Astrocyte (in vitro differentiated cells and primary cell): ENCODE measurements around the gene EIF4G3. TPM values are rescaled to one million over a fixed set of nuclear protein-coding genes. Genes with fewer than 3 reads are reported as not detected.

Experiments
- DNase-seq: peaks from one replicate; pipeline ENCODE4 v3.0.0-alpha.2; 2010; ENCODE audit warnings: low read depth
- FAIRE-seq: peaks from 2 replicates; lab custom pipeline; 2011; peaks lifted over from hg19 to GRCh38; lab: Jason Lieb, UNC
- H2AFZ ChIP-seq: 2 replicates; pipeline ENCODE4 v1.6.0; 2012; ENCODE audit warnings: low read depth, low read length, inconsistent platforms
- H3K27ac ChIP-seq: 2 replicates; pipeline ENCODE4 v1.5.1; 2011; ENCODE audit warnings: low read depth, low read length, inconsistent platforms
- H3K27me3 ChIP-seq: 2 replicates; pipeline ENCODE4 v1.6.0; 2011; ENCODE audit warnings: low read length, inconsistent platforms; ENCODE audit not compliant: insufficient read depth
- H3K36me3 ChIP-seq: 2 replicates; pipeline ENCODE4 v1.5.1; 2011; ENCODE audit warnings: low read length, inconsistent platforms; ENCODE audit not compliant: insufficient read depth
- H3K4me1 ChIP-seq: 2 replicates; pipeline ENCODE4 v1.5.1; 2011; ENCODE audit warnings: low read length, inconsistent platforms; ENCODE audit not compliant: insufficient read depth
- H3K4me2 ChIP-seq: 2 replicates; pipeline ENCODE4 v1.6.0; 2012; ENCODE audit warnings: low read length, inconsistent platforms
- H3K4me3 ChIP-seq: 2 replicates; pipeline ENCODE4 v1.5.1; 2011; ENCODE audit warnings: low read depth, mild to moderate bottlenecking, low read length, inconsistent platforms; ENCODE audit not compliant: insufficient read depth
- H3K79me2 ChIP-seq: 2 replicates; pipeline ENCODE4 v1.6.0; 2012; ENCODE audit warnings: mild to moderate bottlenecking, low read length, inconsistent platforms; ENCODE audit not compliant: insufficient read depth
- H3K9ac ChIP-seq: 2 replicates; pipeline ENCODE4 v1.6.0; 2012; ENCODE audit warnings: mild to moderate bottlenecking, low read length, inconsistent platforms
- H3K9me3 ChIP-seq: 2 replicates; pipeline ENCODE4 v1.5.1; 2012; ENCODE audit warnings: low read depth, mild to moderate bottlenecking, low read length, inconsistent platforms; ENCODE audit not compliant: insufficient read depth
- H4K20me1 ChIP-seq: 2 replicates; pipeline ENCODE4 v1.6.0; 2012; ENCODE audit warnings: low read length, inconsistent platforms; ENCODE audit not compliant: insufficient read depth
- H3K27ac Mint-ChIP-seq: one replicate; pipeline ENCODE4 v1.8.0; 2021; ENCODE audit warnings: mild to moderate bottlenecking, mixed read lengths; ENCODE audit not compliant: unreplicated experiment
- H3K27me3 Mint-ChIP-seq: one replicate; pipeline ENCODE4 v1.8.0; 2021; ENCODE audit warnings: low read depth, mixed read lengths; ENCODE audit not compliant: unreplicated experiment
- H3K36me3 Mint-ChIP-seq: one replicate; pipeline ENCODE4 v1.8.0; 2021; ENCODE audit warnings: low read depth, mixed read lengths; ENCODE audit not compliant: unreplicated experiment
- H3K4me1 Mint-ChIP-seq: one replicate; pipeline ENCODE4 v1.8.0; 2021; ENCODE audit warnings: low read depth, mixed read lengths; ENCODE audit not compliant: unreplicated experiment
- H3K4me3 Mint-ChIP-seq: one replicate; pipeline ENCODE4 v1.8.0; 2021; ENCODE audit warnings: mild to moderate bottlenecking, moderate library complexity, mixed read lengths; ENCODE audit not compliant: unreplicated experiment
- H3K9me3 Mint-ChIP-seq: one replicate; pipeline ENCODE4 v1.8.0; 2021; ENCODE audit warnings: mild to moderate bottlenecking, mixed read lengths; ENCODE audit not compliant: unreplicated experiment
- EZH2 ChIP-seq: IDR thresholded peaks from 2 replicates; pipeline ENCODE4 v1.6.1; 2012; ENCODE audit warnings: mild to moderate bottlenecking, low read length, inconsistent platforms; ENCODE audit not compliant: insufficient read depth
- total RNA-seq: library from RNA; stranded (reverse); gene quantifications from 2 replicates; pipeline ENCODE4 v1.2.1, GENCODE V29; 2021
- TF ChIP-seq, protein P1 (sequence below): IDR thresholded peaks from 2 replicates; pipeline ENCODE4 v1.5.1; 2011; ENCODE audit warnings: low read depth, mild to moderate bottlenecking, inconsistent platforms, low read length, moderate library complexity; ENCODE audit not compliant: insufficient read depth

EIF4G3 gene
- total RNA-seq, 1 donor from 2014 or later, result 76.1 TPM

DNA sequence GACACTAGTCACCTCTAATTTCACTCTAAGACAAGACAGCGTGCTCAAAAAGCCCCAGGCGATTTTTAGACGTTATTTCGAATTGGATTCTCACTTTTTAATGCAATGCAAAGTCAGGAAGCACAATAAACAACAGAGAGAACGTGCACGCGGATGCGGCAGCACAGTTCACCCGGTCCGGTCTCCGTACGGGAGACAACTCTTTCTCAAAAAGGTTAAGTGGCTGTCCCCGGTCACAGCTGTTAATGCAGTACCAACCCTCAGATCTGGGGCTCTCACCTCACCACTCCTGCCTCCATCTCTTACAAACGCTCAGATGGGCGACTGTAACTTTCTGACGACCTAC lies 390.8 kb downstream of the EIF4G3 start:
- H3K9me3 Mint-ChIP-seq, result no peaks in the 10 kb centered on the region
- Histone ChIP-seq H3K4me3 (peak overlapping the region; percentile 96), H4K20me1 (peaks cover 53% of the 10 kb centered on the region), H3K27me3 (no peaks in the 10 kb centered on the region), H3K4me2 (peak overlapping the region; percentile 88), H3K79me2 (peaks cover 59% of the 10 kb centered on the region), H3K27ac (peak overlapping the region; percentile 96), H3K36me3 (peaks cover 2% of the 10 kb centered on the region), H3K9ac (peak overlapping the region; percentile 98), H2AFZ (peak overlapping the region; percentile 79), H3K9me3 (no peaks in the 10 kb centered on the region), H3K4me1 (peaks cover 18% of the 10 kb centered on the region)
- TF ChIP-seq EZH2, result no peak
- TF ChIP-seq, protein P1, sequence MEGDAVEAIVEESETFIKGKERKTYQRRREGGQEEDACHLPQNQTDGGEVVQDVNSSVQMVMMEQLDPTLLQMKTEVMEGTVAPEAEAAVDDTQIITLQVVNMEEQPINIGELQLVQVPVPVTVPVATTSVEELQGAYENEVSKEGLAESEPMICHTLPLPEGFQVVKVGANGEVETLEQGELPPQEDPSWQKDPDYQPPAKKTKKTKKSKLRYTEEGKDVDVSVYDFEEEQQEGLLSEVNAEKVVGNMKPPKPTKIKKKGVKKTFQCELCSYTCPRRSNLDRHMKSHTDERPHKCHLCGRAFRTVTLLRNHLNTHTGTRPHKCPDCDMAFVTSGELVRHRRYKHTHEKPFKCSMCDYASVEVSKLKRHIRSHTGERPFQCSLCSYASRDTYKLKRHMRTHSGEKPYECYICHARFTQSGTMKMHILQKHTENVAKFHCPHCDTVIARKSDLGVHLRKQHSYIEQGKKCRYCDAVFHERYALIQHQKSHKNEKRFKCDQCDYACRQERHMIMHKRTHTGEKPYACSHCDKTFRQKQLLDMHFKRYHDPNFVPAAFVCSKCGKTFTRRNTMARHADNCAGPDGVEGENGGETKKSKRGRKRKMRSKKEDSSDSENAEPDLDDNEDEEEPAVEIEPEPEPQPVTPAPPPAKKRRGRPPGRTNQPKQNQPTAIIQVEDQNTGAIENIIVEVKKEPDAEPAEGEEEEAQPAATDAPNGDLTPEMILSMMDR, result no peak
- peak overlapping the region; percentile 98 for H3K27ac Mint-ChIP-seq
- H3K36me3 Mint-ChIP-seq, result no peaks in the 10 kb centered on the region
- peaks cover 18% of the 10 kb centered on the region for H3K4me1 Mint-ChIP-seq
- DNase-seq (peak; percentile 2), FAIRE-seq (no peak)
- peak overlapping the region; percentile 96 for H3K4me3 Mint-ChIP-seq
- H3K27me3 Mint-ChIP-seq, result no peaks in the 10 kb centered on the region

DNA sequence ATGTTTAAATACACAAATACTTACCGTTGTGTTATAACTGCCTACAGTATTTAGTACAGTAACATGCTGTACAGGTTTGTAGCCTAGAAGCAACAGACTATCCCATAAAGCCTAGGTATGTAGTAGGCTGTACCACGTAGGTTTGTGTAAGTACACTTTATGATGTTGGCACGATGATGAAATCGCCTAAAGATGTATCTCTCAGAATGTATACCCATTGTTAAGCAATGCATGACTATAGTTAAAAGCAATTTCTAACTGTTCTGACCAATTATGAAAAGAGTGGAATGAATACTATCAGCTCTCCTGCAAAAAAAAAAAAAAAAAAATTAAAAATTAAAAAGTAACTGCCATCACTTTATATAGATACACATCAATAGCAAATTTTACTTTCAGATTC lies 401.0 kb downstream of the EIF4G3 start:
- FAIRE-seq, result peak; percentile 26
- Mint-ChIP-seq H3K4me1 (peaks cover 3% of the 10 kb centered on the region), H3K27me3 (no peaks in the 10 kb centered on the region), H3K27ac (no peak overlapping the region), H3K9me3 (no peaks in the 10 kb centered on the region), H3K36me3 (peaks cover 4% of the 10 kb centered on the region), H3K4me3 (no peak overlapping the region)
- peaks cover 63% of the 10 kb centered on the region for H3K36me3 ChIP-seq
- H3K27ac ChIP-seq, result no peak overlapping the region
- H3K79me2 ChIP-seq, result peaks cover 86% of the 10 kb centered on the region
- TF ChIP-seq, protein P1, result no peak
- no peak for TF ChIP-seq EZH2
- peaks cover 67% of the 10 kb centered on the region for H4K20me1 ChIP-seq
- H3K4me1 ChIP-seq, result no peaks in the 10 kb centered on the region
- H3K4me2 ChIP-seq, result no peak overlapping the region
- H3K9me3 ChIP-seq, result no peaks in the 10 kb centered on the region
- no peak overlapping the region for H3K9ac ChIP-seq
- H3K4me3 ChIP-seq, result no peak overlapping the region
- no peak overlapping the region for H2AFZ ChIP-seq
- DNase-seq, result no peak
- no peaks in the 10 kb centered on the region for H3K27me3 ChIP-seq

DNA sequence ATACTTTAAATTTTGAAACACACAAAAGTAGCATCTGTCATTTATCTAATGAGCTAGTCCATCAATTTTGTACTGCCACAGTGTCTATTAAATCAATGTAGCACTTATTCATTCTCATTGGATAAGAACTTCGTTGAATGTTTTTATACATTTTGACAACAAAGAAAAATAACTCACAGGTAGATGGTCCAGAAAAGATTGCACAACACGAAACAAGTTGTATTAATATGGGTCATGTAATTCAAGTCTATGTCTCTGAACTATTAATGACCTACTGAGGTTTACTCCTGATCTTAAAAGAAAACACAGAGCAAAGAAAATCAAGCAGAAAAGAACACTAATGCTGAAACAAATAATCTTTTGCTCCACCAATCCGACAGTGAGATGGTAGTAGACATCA lies 404.9 kb downstream of the EIF4G3 start:
- no peaks in the 10 kb centered on the region for H3K9me3 Mint-ChIP-seq
- DNase-seq, result no peak
- no peak overlapping the region for H3K9ac ChIP-seq
- H3K79me2 ChIP-seq, result peaks cover 59% of the 10 kb centered on the region
- H3K4me2 ChIP-seq, result no peak overlapping the region
- H3K27ac ChIP-seq, result no peak overlapping the region
- peaks cover 73% of the 10 kb centered on the region for H3K36me3 ChIP-seq
- H3K4me3 Mint-ChIP-seq, result no peak overlapping the region
- no peaks in the 10 kb centered on the region for H3K27me3 Mint-ChIP-seq
- H3K27me3 ChIP-seq, result no peaks in the 10 kb centered on the region
- no peak overlapping the region for H3K27ac Mint-ChIP-seq
- no peak for TF ChIP-seq EZH2
- TF ChIP-seq, protein P1, result no peak
- no peak overlapping the region for H2AFZ ChIP-seq
- no peak overlapping the region for H3K4me3 ChIP-seq
- peaks cover 4% of the 10 kb centered on the region for H3K36me3 Mint-ChIP-seq
- H3K4me1 ChIP-seq, result no peaks in the 10 kb centered on the region
- H4K20me1 ChIP-seq, result peaks cover 39% of the 10 kb centered on the region
- no peaks in the 10 kb centered on the region for H3K9me3 ChIP-seq
- no peaks in the 10 kb centered on the region for H3K4me1 Mint-ChIP-seq
- FAIRE-seq, result no peak
